ENCODE results near the gene STK38L.

Gene STK38L

GRCh38 chr12:27319409-27319808, 75.3 kb downstream of the STK38L start:
- DNase-seq (ENCODE audit: low read depth): no peak

- no peak for DNase-seq (ENCODE audit: low read depth)
These were observed 75.8 kb downstream of the STK38L start for GRCh38 chr12:27319848-27320247.

DNA sequence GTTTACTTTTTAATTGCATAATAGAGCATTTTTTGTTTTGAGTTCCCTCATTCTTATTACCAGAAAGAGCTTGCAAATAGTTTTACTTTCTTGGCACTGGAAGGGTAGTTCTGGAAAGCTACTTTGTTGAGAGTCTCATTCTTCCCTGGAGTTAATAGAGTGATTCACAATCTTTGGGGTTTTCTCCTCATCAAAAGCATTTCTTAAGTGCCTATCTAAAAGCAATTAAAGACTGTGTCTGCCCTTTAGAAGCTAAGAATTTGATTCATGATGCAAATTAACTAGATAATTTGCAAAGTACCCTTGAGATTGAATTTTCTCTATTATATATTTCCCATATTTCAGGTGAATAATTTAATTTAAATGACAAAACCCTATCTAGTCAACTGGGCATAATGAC, 80.4 kb downstream of the STK38L start:
- no peak for DNase-seq (ENCODE audit: low read depth)

- no peak for DNase-seq (ENCODE audit: low read depth)
These were observed 86.8 kb downstream of the STK38L start for GRCh38 chr12:27330846-27331245.

GRCh38 chr12:27331291-27331926, 87.3 kb downstream of the STK38L start:
- DNase-seq (ENCODE audit: low read depth): no peak

- DNase-seq (ENCODE audit: low read depth): no peak
These were observed 87.8 kb downstream of the STK38L start for GRCh38 chr12:27331927-27332324.

- DNase-seq (ENCODE audit: low read depth): no peak
These were observed 88.3 kb downstream of the STK38L start for GRCh38 chr12:27332407-27332713.

- peak; percentile 33 for DNase-seq (ENCODE audit: low read depth)
These were observed 88.8 kb downstream of the STK38L start, which contains the start of gene BMAL2 for GRCh38 chr12:27332714-27333402. BMAL2 (plus strand) TSS chr12:27332836; CDS start chr12:27333073, 237 bp downstream.

GRCh38 chr12:27333403-27334009, 89.4 kb downstream of the STK38L start:
- peak; percentile 12 for DNase-seq (ENCODE audit: low read depth)

GRCh38 chr12:27334042-27334720, 90.1 kb downstream of the STK38L start:
- DNase-seq (ENCODE audit: low read depth): no peak

DNA sequence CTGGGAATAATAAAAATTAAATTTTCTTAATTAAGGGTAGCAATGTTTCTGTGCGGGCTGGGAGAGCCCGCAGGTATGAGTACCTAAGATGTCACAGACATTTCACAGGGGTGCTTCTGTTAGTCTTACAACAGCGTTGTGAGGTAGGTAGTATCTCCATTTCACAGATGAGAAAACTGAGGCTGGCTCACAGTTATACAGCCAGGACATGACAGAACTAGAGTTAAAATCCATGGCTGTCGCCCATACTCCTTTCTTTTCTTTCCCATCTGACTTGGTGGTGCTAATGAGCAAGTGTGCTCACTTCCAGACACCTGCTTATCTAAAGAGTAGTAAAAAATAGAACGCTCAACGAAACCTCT, 90.6 kb downstream of the STK38L start:
- DNase-seq (ENCODE audit: low read depth): no peak

DNA sequence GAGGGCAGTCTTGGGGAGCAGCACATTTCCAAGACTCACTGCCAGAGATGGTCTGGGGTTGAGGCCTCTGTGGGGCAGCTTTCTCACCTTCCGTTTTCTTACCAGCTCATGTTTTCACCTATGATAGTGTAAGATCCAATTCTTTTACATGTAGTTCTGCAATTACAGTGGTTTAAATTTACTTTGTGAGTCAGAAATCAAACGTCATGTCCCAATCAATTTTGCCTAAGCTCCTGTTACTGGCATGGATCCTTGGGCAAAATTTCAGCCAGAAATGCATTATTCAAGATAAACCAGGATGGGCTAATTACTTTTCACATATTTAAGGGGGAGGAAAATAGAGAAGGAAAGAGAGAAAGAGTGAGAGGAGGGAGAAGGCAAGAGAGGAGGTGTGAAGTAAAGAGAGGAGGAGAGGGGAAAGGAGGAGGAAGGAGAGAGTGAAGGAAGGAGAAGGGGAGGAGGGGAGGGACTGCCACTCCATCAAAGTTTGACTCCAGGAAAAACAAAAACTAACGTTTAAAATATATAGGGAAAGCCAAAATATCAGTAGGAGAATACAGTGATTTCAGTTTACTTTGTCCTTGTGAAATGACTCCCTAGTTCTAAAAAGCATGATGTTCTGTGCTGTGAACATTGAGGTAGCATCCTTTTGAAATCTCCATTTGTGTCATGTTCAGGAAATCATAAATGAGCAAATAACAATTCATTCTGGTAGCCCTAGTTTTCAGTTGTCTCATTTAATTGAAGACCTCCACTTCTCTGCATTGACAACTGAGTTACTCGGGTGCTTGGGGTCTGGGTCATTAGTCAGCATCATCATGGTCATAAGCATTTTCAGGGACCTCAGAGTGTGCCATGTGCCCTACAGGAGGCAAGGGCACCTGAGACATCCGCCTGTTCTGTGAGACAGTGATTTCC, 91.5 kb downstream of the STK38L start:
- no peak for DNase-seq (ENCODE audit: low read depth)

DNA sequence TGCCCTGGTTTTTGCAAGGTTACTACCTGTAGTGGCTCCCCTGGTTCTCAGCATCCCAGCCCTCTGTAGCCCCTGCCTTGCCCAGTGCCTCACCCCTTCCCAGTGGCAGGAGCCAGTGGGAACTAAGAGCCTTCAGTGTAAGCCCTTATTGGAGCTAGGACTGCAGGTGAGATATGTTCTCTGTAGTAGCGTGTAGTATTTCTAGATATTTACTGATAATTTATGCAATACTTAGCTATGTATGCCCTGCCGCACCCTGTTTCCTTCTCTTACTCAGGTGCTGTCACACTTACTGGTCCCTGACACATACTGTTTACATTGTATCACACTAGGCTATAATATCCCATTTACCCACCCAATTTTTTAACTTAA, 92.2 kb downstream of the STK38L start:
- DNase-seq (ENCODE audit: low read depth): no peak

- no peak for DNase-seq (ENCODE audit: low read depth)
These were observed 93.3 kb downstream of the STK38L start for GRCh38 chr12:27337376-27337775.

DNA sequence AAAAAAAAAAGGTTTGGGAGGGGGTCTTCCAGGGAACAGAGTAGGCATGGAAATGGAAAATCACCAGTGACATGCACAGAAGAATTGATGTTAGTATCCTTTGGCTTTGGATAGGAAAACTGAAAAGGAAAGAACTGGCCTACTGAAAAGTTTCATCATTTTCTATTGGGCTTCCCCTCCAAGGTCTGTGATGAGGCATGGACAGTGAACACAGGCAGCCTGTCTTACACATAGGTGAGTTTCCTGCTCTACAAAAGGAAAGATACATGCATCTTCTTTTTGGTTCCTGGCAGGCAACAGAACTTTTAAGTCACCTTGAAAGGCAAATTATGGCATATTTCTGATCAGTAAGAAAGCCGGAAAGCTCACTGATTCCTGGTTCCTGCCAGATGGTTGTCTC, 94.4 kb downstream of the STK38L start:
- DNase-seq (ENCODE audit: low read depth): no peak

- DNase-seq (ENCODE audit: low read depth): no peak
These were observed 96.9 kb downstream of the STK38L start for GRCh38 chr12:27340971-27341370.

GRCh38 chr12:27342536-27342935, 98.5 kb downstream of the STK38L start:
- no peak for DNase-seq (ENCODE audit: low read depth)

GRCh38 chr12:27343255-27344000, 99.3 kb downstream of the STK38L start:
- DNase-seq (ENCODE audit: low read depth): no peak

GRCh38 chr12:27344246-27344645, 100.2 kb downstream of the STK38L start:
- DNase-seq (ENCODE audit: low read depth): no peak

DNA sequence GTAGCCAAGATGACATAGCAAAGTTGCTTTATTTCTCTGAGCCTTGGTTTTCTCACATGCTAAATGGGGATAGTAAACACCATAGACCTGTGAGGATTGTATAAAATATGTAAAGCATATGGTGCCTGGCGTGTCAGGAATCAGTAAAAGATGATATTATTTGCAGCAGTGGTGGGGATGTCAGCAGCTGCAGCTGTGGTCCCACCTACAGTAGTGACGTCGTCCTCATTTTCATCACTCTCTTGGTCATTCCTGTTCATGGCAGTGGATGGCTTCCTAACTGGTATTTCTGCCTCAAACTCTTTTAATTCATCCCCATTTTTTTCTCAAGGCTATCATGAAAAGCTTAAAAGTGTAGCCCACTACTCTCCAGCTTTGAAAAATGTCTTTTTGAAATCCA, 100.7 kb downstream of the STK38L start:
- DNase-seq (ENCODE audit: low read depth): no peak

GRCh38 chr12:27345376-27345775, 101.3 kb downstream of the STK38L start:
- no peak for DNase-seq (ENCODE audit: low read depth)
